H1 (cell line): ENCODE measurements around the gene DRGX. TPM values are rescaled to one million over a fixed set of nuclear protein-coding genes. Genes with fewer than 3 reads are reported as not detected.

Experiments
- CTCF ChIA-PET: fragments of 300-600 bp; sonication (Branson Sonifier 250); formaldehyde crosslinking; loops from one replicate; lab custom pipeline; 2021; ENCODE audit not compliant: partially characterized antibody; lab: Charles Lee
- POLR2A ChIA-PET: fragments of 300-600 bp; sonication (Branson Sonifier 250); formaldehyde crosslinking; loops from one replicate; lab custom pipeline; 2021; ENCODE audit warnings: inconsistent platforms; ENCODE audit not compliant: partially characterized antibody; lab: Charles Lee
- DNase-seq, 2 experiments: peaks; one replicate each; pipeline versions ENCODE4 v3.0.0 to v3.0.0-alpha.2; 2010 to 2022; ENCODE audit warnings: low spot score in 2 of 2, low read depth in 1 of 2, mixed read lengths in 1 of 2
- FAIRE-seq: peaks from 2 replicates; lab custom pipeline; 2011; peaks lifted over from hg19 to GRCh38; lab: Jason Lieb, UNC
- H2AFZ ChIP-seq: 2 replicates; pipeline ENCODE4 v1.8.1; 2012; ENCODE audit warnings: low read length, inconsistent platforms
- H2AK5ac ChIP-seq: 2 replicates; pipeline ENCODE4 v1.6.1; 2013; ENCODE audit warnings: low read depth, low read length
- H2BK120ac ChIP-seq: replicated peaks from 2 replicates; pipeline ENCODE3; 2013; ENCODE audit warnings: low read depth, low read length, inconsistent platforms
- H2BK12ac ChIP-seq: 2 replicates; pipeline ENCODE4 v1.6.1; 2013; ENCODE audit warnings: low read depth, low read length
- H2BK15ac ChIP-seq: 2 replicates; pipeline ENCODE4 v1.6.1; 2013; ENCODE audit warnings: low read length
- H2BK20ac ChIP-seq: 2 replicates; pipeline ENCODE4 v1.6.1; 2013; ENCODE audit warnings: low read length
- H2BK5ac ChIP-seq: 2 replicates; pipeline ENCODE4 v1.6.1; 2013; ENCODE audit warnings: low read depth, low read length
- H3K14ac ChIP-seq: 2 replicates; pipeline ENCODE4 v1.6.1; 2013; ENCODE audit warnings: inconsistent platforms; ENCODE audit not compliant: insufficient read length
- H3K18ac ChIP-seq: 2 replicates; pipeline ENCODE4 v1.6.1; 2013; ENCODE audit warnings: low read length; ENCODE audit errors: extremely low read depth
- H3K23ac ChIP-seq: 2 replicates; pipeline ENCODE4 v1.6.1; 2013; ENCODE audit warnings: inconsistent platforms; ENCODE audit not compliant: insufficient read length
- H3K23me2 ChIP-seq: 2 replicates; pipeline ENCODE4 v1.6.1; 2013; ENCODE audit warnings: low read depth, low read length
- H3K27ac ChIP-seq: 2 replicates; pipeline ENCODE4 v1.6.1; 2011; ENCODE audit warnings: low read depth, low read length, inconsistent platforms
- H3K27me3 ChIP-seq, 4 experiments: replicated peaks in 1 of 4; 1 replicate in 1 of 4; 2 replicates in 3 of 4; pipeline versions ENCODE4 v1.6.1 to v1.8.1; 2011 to 2013; ENCODE audit warnings: low read length in 3 of 4, mild to moderate bottlenecking in 3 of 4, inconsistent platforms in 2 of 4, mixed read lengths in 2 of 4, moderate library complexity in 1 of 4; ENCODE audit not compliant: control insufficient read depth in 3 of 4, insufficient read depth in 3 of 4; ENCODE audit errors: extremely low read depth in 1 of 4
- H3K36me3 ChIP-seq, 4 experiments: 2 replicates each; pipeline versions ENCODE4 v1.6.1 to v1.8.1; 2011 to 2013; ENCODE audit warnings: mild to moderate bottlenecking in 4 of 4, low read length in 3 of 4, moderate library complexity in 2 of 4, control low read depth in 1 of 4, inconsistent platforms in 1 of 4; ENCODE audit not compliant: insufficient read depth in 4 of 4, control insufficient read depth in 2 of 4
- H3K4ac ChIP-seq: replicated peaks from 2 replicates; pipeline ENCODE3; 2013; ENCODE audit warnings: low read length, low read depth, mixed read lengths, inconsistent platforms; ENCODE audit not compliant: insufficient read length
- H3K4me1 ChIP-seq, 4 experiments: replicated peaks in 1 of 4; 1 replicate in 1 of 4; 2 replicates in 3 of 4; pipeline versions ENCODE4 v1.6.1 to v1.8.1; 2011 to 2013; ENCODE audit warnings: low read length in 3 of 4, inconsistent platforms in 2 of 4, mixed read lengths in 1 of 4; ENCODE audit not compliant: insufficient read depth in 4 of 4, control insufficient read depth in 3 of 4
- H3K4me2 ChIP-seq, 2 experiments: 2 replicates each; pipeline versions ENCODE4 v1.6.1 to v1.8.1; 2011 to 2013; ENCODE audit warnings: low read depth in 2 of 2, low read length in 2 of 2, control low read depth in 1 of 2, inconsistent platforms in 1 of 2, mild to moderate bottlenecking in 1 of 2; ENCODE audit not compliant: insufficient read depth in 1 of 2
- H3K4me3 ChIP-seq, 4 experiments: fragments of 200-600, 300-600 bp in 1 of 4; sonication (generic), shearing (Covaris generic), sonication (Bioruptor Twin) in 1 of 4; 2 replicates each; pipeline versions ENCODE4 v1.5.1 to v1.8.1; 2011 to 2016; ENCODE audit warnings: low read length in 4 of 4, low read depth in 3 of 4, control low read depth in 2 of 4, inconsistent platforms in 2 of 4, mild to moderate bottlenecking in 2 of 4, mixed read lengths in 1 of 4, moderate library complexity in 1 of 4; ENCODE audit not compliant: insufficient read depth in 2 of 4; ENCODE audit errors: extremely low read depth in 1 of 4
- H3K56ac ChIP-seq: replicated peaks from 2 replicates; pipeline ENCODE3; 2013; ENCODE audit warnings: low read depth, mild to moderate bottlenecking, mixed read lengths, low read length, inconsistent platforms; ENCODE audit not compliant: insufficient read length
- H3K79me1 ChIP-seq: 2 replicates; pipeline ENCODE4 v1.6.1; 2013; ENCODE audit warnings: low read depth, low read length, control low read depth
- H3K79me2 ChIP-seq, 2 experiments: 2 replicates each; pipeline versions ENCODE4 v1.6.1 to v1.8.1; 2012 to 2013; ENCODE audit warnings: low read length in 2 of 2, mild to moderate bottlenecking in 2 of 2, inconsistent platforms in 1 of 2; ENCODE audit not compliant: insufficient read depth in 2 of 2, control insufficient read depth in 1 of 2
- H3K9ac ChIP-seq, 4 experiments: replicated peaks in 1 of 4; 1 replicate in 1 of 4; 2 replicates in 3 of 4; pipeline versions ENCODE4 v1.6.1 to v1.8.1; 2011 to 2013; ENCODE audit warnings: low read depth in 3 of 4, low read length in 3 of 4, control low read depth in 2 of 4, mild to moderate bottlenecking in 2 of 4, moderate library complexity in 2 of 4, inconsistent platforms in 1 of 4; ENCODE audit errors: extremely low read depth in 1 of 4
- H3K9me3 ChIP-seq, 2 experiments: 2 replicates each; pipeline versions ENCODE4 v1.6.1 to v1.8.1; 2012 to 2013; ENCODE audit warnings: mild to moderate bottlenecking in 2 of 2, moderate library complexity in 2 of 2, control low read depth in 1 of 2, inconsistent platforms in 1 of 2, low read depth in 1 of 2, low read length in 1 of 2, mixed read lengths in 1 of 2; ENCODE audit not compliant: insufficient read depth in 2 of 2
- H4K20me1 ChIP-seq, 2 experiments: replicated peaks in 1 of 2; 2 replicates each; pipeline versions ENCODE3 to v1.8.1; 2011 to 2013; ENCODE audit warnings: inconsistent platforms in 2 of 2, low read length in 2 of 2, mild to moderate bottlenecking in 1 of 2; ENCODE audit not compliant: insufficient read depth in 2 of 2, control insufficient read depth in 1 of 2
- H4K5ac ChIP-seq: 2 replicates; pipeline ENCODE4 v1.6.1; 2013; ENCODE audit warnings: low read length, low read depth, mixed read lengths, inconsistent platforms; ENCODE audit not compliant: insufficient read length
- H4K8ac ChIP-seq: 2 replicates; pipeline ENCODE4 v1.8.0; 2013; ENCODE audit warnings: mild to moderate bottlenecking, moderate library complexity, low read length, inconsistent platforms; ENCODE audit not compliant: insufficient read depth; ENCODE audit errors: extremely low read depth
- H4K91ac ChIP-seq: replicated peaks from 2 replicates; pipeline ENCODE3; 2013; ENCODE audit warnings: low read length, mixed read lengths, inconsistent platforms; ENCODE audit not compliant: insufficient read length
- ASH2L ChIP-seq: fragments of 200-600, 300-600 bp; sonication (generic); IDR thresholded peaks from one replicate; pipeline ENCODE4 v1.7.1; 2017; ENCODE audit warnings: low read length
- BRCA1 ChIP-seq: IDR thresholded peaks from 2 replicates; pipeline ENCODE4 v1.6.1; 2012; ENCODE audit warnings: low read depth, low read length, improper control_type of control experiment
- CBX5 ChIP-seq: fragments of 300-800, 300-1000 bp; sonication (generic); IDR thresholded peaks from 2 replicates; pipeline ENCODE4 v1.7.1; 2016; ENCODE audit warnings: antibody characterized with exemption, low read length, low read depth
- EZH2 ChIP-seq: fragments of 200-600 bp; sonication (generic); IDR thresholded peaks from 2 replicates; pipeline ENCODE4 v1.7.1; 2012; ENCODE audit warnings: low read depth, mild to moderate bottlenecking, moderate library complexity, low read length, inconsistent platforms; ENCODE audit not compliant: severe bottlenecking
- HDAC6 ChIP-seq: IDR thresholded peaks from one replicate; pipeline ENCODE4 v1.7.1; 2012; ENCODE audit warnings: low read depth, mild to moderate bottlenecking, inconsistent platforms, low read length, moderate library complexity
- JUND ChIP-seq: IDR thresholded peaks from 2 replicates; pipeline ENCODE4 v1.6.1; 2011; ENCODE audit warnings: mild to moderate bottlenecking, improper control_type of control experiment, low read length
- KDM4A ChIP-seq: IDR thresholded peaks from one replicate; pipeline ENCODE4 v1.7.1; 2012; ENCODE audit warnings: low read depth, mild to moderate bottlenecking, moderate library complexity, low read length, inconsistent platforms; ENCODE audit not compliant: severe bottlenecking
- MAFK ChIP-seq: IDR thresholded peaks from 2 replicates; pipeline ENCODE4 v1.6.1; 2012; ENCODE audit warnings: low read depth, mild to moderate bottlenecking, improper control_type of control experiment, low read length
- NANOG ChIP-seq: IDR thresholded peaks from 2 replicates; pipeline ENCODE4 v1.6.1; 2011; ENCODE audit warnings: low read length, low read depth, mild to moderate bottlenecking, inconsistent platforms; ENCODE audit not compliant: insufficient read depth, poor library complexity, severe bottlenecking
- POLR2A ChIP-seq, 2 experiments: IDR thresholded peaks; 1 replicate in 1 of 2; 2 replicates in 1 of 2; pipeline ENCODE4 v1.6.1; 2011; ENCODE audit warnings: low read depth in 2 of 2, low read length in 2 of 2, mild to moderate bottlenecking in 2 of 2; ENCODE audit errors: control extremely low read depth in 1 of 2
- POLR2AphosphoS5 ChIP-seq: IDR thresholded peaks from 2 replicates; pipeline ENCODE4 v1.6.1; 2011; ENCODE audit warnings: low read depth, low read length
- SP4 ChIP-seq: IDR thresholded peaks from 2 replicates; pipeline ENCODE4 v1.6.1; 2012; ENCODE audit warnings: low read length, inconsistent platforms
- SRF ChIP-seq: IDR thresholded peaks from 2 replicates; pipeline ENCODE4 v1.6.1; 2011; ENCODE audit warnings: mild to moderate bottlenecking, low read depth, low read length, moderate library complexity
- TAF7 ChIP-seq: optimal IDR thresholded peaks from 2 replicates; pipeline ENCODE3; 2011; ENCODE audit warnings: low read depth, mild to moderate bottlenecking, inconsistent platforms, low read length, moderate library complexity, borderline replicate concordance
- TBP ChIP-seq: IDR thresholded peaks from 2 replicates; pipeline ENCODE4 v1.6.1; 2011; ENCODE audit warnings: low read depth, low read length, improper control_type of control experiment
- YY1 ChIP-seq: IDR thresholded peaks from 2 replicates; pipeline ENCODE4 v1.6.1; 2011; ENCODE audit warnings: low read depth, mild to moderate bottlenecking, low read length
- ZNF274 ChIP-seq: IDR thresholded peaks from 2 replicates; pipeline ENCODE4 v1.7.0; 2012; ENCODE audit warnings: low read length, borderline replicate concordance; ENCODE audit errors: extremely low read depth
- WGBS, 2 experiments: shearing (Covaris generic) in 1 of 2; methylation state at CpG; one replicate each; pipeline versions ENCODE4 v1.1.6 to v1.1.7; 2013 to 2015; ENCODE audit warnings: low lambda C conversion rate in 2 of 2, mixed read lengths in 2 of 2, inconsistent platforms in 1 of 2, low coverage in 1 of 2, missing lambda C conversion rate in 1 of 2; ENCODE audit not compliant: insufficient replicate concordance in 2 of 2, insufficient coverage in 1 of 2, insufficient read length in 1 of 2; ENCODE audit errors: extremely low coverage in 1 of 2, missing lambda C conversion rate in 1 of 2; 5-methylcytosine and 5-hydroxymethylcytosine counted together
- polyA plus RNA-seq, 7 experiments: library from polyadenylated mRNA; depleted of rRNA in 3 of 7; stranded (reverse) in 5 of 7; unstranded in 2 of 7; fragments of >200 nt in 5 of 7; fragments of 200-250 nt in 2 of 7; gene quantifications; 1 replicate in 5 of 7; 2 replicates in 1 of 7; 4 replicates in 1 of 7; pipeline versions ENCODE4 v1.2.1 to v1.2.3, GENCODE V29; 2011 to 2013; ENCODE audit warnings: missing spikeins in 2 of 7, mixed read lengths in 2 of 7
- total RNA-seq: library from RNA; stranded (reverse); fragmentation: NEBNext Ultra II Directional; extraction: Animal tissue kit (Norgen Biotek cat#: 25700); gene quantifications from 2 replicates; pipeline ENCODE4 v1.2.1, GENCODE V29; 2021

Gene DRGX
- total and polyA plus RNA-seq, 2 of the 8 experiments (the other 6 are each of a cell fraction or from before 2014, with no cell fraction given) = not detected

- Histone ChIP-seq H3K27me3 (no peaks in the 10 kb centered on the region), H3K56ac (no peak overlapping the region), H3K27ac (no peak overlapping the region), H3K4me1 (no peaks in the 10 kb centered on the region), H3K23me2 (no peaks in the 10 kb centered on the region), H2AK5ac (no peak overlapping the region), H3K4me3 (no peak overlapping the region), H3K4ac (no peak overlapping the region), H3K79me1 (no peaks in the 10 kb centered on the region), H3K9me3 (no peaks in the 10 kb centered on the region), H2BK20ac (no peak overlapping the region), H3K79me2 (no peaks in the 10 kb centered on the region), H4K20me1 (no peaks in the 10 kb centered on the region), H2BK15ac (no peak overlapping the region), H4K8ac (no peak overlapping the region), H3K23ac (no peak overlapping the region), H3K4me2 (no peak overlapping the region), H4K91ac (no peak overlapping the region), H2BK12ac (no peak overlapping the region), H2AFZ (no peak overlapping the region), H3K9ac (no peak overlapping the region), H3K18ac (no peak overlapping the region), H3K14ac (no peak overlapping the region), H4K5ac (no peak overlapping the region), H2BK5ac (no peak overlapping the region), H3K36me3 (no peaks in the 10 kb centered on the region), H2BK120ac (no peak overlapping the region)
- ChIA-PET POLR2A (no interaction called here), CTCF (interaction anchor here (0.9 kb wide), 1 partner anchor 165 kb away, joined by 3 read pairs; no protein-coding TSS in a partner anchor)
- WGBS, 2 experiments = 95% methylated on average over 4 of the region's 4 CpGs; no CpG with 5 or more reads in 1 of the 2 experiments
- DNase-seq (no peak), FAIRE-seq (no peak)
- TF ChIP-seq MAFK = no peak
- TF ChIP-seq JUND = no peak
- no peak for TF ChIP-seq HDAC6
- no peak for TF ChIP-seq NANOG
- TF ChIP-seq SRF = no peak
- no peak for TF ChIP-seq EZH2
- no peak for TF ChIP-seq SP4
- no peak for TF ChIP-seq ZNF274
- no peak for TF ChIP-seq CBX5
- TF ChIP-seq BRCA1 = no peak
- TF ChIP-seq YY1 = no peak
- no peak for TF ChIP-seq ASH2L
- TF ChIP-seq TAF7 = no peak
- TF ChIP-seq TBP = no peak
- no peak for TF ChIP-seq POLR2AphosphoS5
- no peak for TF ChIP-seq POLR2A (IDR thresholded peaks at IDR 0.05; ENCODE audit: control extremely low read depth in 1 of 2, low read depth in 2 of 2, low read length in 2 of 2)
- no peak for TF ChIP-seq KDM4A
Measured at GRCh38 chr10:49347342-49347741, 48.5 kb downstream of the DRGX start.
